GM19455 (cell line): ENCODE data around the gene RUNX3.

Source experiments
- ATAC-seq: cut with Tn5 transposase; IDR thresholded peaks from one replicate; pipeline ENCODE4 v1.9.1; 2021; ENCODE audit not compliant: unreplicated experiment

The RUNX3 gene

DNA sequence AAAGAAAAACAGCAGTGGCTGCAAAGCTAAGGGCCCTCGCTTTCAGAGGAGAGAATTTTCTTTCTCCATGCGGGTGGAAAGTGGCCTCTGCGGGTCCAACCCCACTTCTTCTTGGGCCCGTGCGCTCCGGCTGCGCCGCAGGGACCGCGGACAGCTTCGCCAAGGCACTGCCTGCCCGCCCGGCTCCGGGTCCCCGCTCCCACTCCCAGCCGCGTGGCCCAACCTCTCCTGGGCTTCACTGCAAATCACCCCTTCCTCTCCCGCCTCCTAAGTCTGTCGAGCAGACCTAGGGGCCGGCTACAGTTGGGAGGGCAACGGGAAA is 1.0 kb upstream of the RUNX3 start:
- no peak for ATAC-seq

DNA sequence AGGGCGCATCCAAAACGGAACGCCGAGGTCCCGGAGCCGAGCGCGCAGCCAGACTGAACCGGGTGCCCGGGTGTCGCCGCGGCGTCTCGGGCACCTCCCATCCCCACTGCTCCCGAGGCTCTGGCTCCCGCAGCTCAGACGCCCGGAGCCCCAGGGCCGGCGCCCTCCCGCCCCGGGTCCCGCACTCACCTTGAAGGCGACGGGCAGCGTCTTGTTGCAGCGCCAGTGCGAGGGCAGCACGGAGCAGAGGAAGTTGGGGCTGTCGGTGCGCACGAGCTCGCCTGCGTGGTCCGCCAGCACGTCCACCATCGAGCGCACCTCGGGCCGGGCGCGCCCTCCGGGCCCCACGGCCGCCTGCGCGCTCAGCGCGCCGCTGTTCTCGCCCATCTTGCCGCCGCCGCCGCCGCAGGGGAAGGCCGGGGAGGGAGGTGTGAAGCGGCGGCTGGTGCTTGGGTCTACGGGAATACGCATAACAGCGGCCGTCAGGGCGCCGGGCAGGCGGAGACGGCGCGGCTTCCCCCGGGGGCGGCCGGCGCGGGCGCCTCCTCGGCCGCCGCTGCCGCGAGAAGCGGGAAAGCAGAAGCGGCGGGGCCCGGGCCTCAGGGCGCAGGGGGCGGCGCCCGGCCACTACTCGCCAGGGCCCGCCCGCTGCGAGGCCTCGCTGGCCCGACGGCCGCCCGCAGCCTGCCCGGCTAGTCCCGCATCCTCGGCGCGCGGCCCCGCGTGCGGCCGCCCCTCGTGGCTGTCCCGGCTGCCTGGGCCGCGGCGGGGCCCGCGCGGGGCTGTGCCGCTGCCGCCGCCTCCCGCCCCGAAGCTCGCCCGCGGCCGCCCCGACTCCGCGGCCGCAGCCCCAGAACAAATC is 447 bp downstream of the RUNX3 start:
- ATAC-seq = peak; percentile 9

- peak; percentile 6 for ATAC-seq
Measured at GRCh38 chr1:24928689-24929397, 1.2 kb downstream of the RUNX3 start.

GRCh38 chr1:24927988-24928688 is 1.9 kb downstream of the RUNX3 start:
- ATAC-seq = no peak

DNA sequence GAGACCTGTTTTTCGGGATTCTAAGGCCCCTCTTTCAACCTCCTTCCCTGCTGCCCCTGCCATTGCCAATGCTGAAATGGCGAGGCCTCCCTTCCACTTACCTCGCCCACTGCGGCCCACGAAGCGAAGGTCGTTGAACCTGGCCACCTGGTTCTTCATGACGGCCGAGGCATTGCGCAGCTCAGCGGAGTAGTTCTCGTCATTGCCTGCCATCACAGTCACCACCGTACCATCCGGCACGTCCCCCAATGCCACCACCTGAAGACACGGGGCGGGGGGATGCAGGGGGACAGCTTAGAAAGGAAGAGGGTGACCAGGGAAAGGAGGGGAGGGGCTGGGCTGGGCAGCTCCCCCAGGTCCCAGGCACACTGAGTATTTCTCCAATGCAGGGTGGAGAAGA is 2.6 kb downstream of the RUNX3 start:
- ATAC-seq = no peak

DNA sequence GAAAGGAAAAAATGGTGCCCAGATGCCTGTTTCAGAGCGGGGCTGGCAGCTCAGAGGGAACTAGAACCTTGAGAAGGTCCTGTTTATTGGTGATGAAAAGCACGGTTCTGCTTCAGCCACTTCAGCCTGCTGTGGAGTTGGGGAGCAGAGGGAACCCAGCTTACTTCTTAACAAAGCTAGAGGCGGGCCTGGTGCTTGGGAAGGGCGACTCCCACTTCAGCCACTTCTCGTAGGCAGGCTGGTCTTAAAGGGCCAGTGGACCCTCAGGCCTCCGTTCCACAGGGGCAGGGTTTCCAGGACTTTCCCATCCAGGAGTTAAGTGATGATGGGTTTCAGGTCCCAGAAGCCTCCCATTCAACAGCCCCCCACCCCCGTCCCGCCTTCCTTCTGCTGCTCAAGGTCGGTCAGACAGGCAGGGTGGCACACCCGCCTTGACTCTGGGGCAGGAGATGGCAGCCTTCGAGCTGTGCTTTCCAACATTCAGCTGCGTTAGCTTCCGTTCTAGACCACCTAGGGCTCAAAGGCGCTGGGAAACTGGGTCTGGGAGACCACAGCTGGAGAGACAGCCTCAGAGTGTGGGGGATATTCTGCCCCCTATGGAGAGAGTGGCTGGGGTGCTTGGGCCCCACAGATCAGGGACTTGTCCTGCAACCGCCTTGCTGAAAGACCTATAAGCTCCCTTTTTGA is 3.4 kb downstream of the RUNX3 start:
- ATAC-seq = no peak

GRCh38 chr1:24925963-24926362 is 4.1 kb downstream of the RUNX3 start:
- ATAC-seq = no peak

DNA sequence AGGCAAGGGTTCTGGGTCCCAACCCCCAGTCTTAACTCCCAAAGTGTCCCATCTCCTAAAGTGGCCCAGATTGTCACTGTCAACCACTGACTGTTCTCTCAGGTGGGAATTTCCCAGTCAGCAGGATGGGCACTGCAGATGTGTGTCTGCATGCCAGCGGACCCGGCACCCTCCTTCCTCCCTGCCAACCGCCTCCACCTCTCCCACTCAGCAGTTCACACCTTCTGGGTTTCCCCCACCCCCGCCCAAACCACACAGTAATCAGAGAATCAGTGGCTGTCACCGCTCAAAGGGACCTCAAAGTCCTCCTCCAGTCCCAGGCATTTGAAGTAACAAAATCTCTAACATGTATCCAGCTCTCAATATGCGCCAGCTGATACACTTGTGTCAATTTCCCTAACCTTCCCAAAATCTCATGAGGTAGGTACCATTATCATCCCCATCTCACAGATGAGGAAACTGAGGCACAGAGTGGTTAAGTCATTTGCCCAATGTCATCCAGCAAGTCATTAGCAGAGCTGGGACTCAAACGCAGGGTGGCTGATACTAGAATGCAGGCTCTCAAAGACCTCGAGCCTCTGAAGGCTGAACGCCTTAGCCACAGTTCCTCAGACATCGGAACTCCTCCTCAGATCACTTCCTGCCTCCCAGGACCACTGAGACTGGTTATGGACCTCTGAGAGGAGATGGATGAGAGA is 4.8 kb downstream of the RUNX3 start:
- ATAC-seq = no peak

- no peak for ATAC-seq
Measured at GRCh38 chr1:24923485-24924113, 6.5 kb downstream of the RUNX3 start.

DNA sequence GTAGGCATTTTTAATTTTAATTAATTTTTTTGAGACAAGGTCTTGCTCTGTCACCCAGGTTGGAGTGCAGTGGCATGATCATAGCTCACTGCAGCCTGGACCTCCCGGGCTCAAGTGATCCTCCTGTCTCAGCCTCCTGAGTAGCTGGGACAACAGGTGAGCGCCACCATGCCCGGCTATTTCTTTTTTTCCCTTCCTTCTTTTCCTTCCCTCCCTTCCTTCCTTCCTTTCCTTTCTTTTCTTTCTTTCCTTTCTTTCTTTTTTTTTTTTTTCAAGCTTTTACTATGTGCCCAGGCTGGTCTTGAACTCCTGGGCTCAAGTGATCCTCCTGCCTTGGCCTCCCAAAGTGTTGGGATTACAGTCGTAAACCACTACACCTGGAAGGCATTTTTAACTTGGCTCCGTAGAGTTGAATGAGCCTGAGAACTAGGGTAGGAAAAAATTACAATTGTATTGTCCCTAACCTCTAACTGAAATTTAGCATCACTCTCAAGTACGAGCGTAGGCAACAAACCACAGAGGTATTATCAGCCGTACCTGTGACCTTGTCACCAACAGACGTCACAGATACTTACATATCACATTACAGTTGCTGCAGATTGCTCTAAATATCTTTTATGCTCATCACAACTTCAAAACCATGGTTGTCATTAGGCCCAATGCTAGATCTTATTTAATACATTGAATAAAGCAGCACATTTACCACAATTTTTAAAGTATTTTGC is 8.0 kb downstream of the RUNX3 start:
- no peak for ATAC-seq

GRCh38 chr1:24921412-24921811 is 8.7 kb downstream of the RUNX3 start:
- ATAC-seq = no peak

- ATAC-seq = no peak
Measured at GRCh38 chr1:24920533-24920925, 9.5 kb downstream of the RUNX3 start.

- ATAC-seq = no peak
Measured at GRCh38 chr1:24919791-24920532, 10.1 kb downstream of the RUNX3 start.

GRCh38 chr1:24918995-24919605 is 11.0 kb downstream of the RUNX3 start:
- no peak for ATAC-seq

GRCh38 chr1:24918370-24918769 is 11.7 kb downstream of the RUNX3 start:
- ATAC-seq = no peak

DNA sequence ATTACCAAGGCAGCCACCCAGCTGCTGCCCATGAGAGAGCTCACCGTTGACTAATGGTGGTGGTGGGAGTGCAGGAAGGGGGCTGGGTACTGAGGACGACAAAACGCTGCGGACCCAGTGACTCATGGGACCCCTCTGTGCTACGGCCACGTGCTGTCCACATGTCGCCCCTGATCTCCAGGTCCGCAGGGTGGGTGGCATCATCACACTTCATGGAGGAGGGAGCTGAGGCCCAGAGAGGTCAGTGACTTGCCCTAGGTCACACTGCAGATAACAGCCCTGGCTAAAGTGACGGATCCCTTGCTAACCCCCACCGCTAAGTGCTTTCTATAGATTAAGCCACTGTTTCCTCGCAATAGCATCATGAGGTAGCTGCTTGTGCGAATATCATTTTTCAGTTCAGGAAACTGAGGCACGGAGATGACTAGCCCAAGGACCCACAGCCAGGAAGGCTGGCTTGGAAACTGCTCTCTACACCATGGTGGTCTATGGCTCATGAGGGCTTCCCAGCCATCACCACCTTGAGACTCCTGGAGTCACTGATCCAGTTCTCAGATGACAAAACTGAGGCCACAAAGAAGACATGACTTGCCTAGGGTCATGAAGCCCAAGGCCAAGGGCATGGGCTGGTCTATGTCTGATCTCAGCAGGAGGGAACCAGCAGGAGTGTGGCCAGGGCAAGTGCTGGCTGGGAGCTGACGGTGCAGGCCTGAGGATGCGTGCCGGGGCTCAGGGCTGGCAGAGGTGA is 12.6 kb downstream of the RUNX3 start:
- ATAC-seq = no peak

- ATAC-seq = no peak
Measured at GRCh38 chr1:24915816-24916602, 14.1 kb downstream of the RUNX3 start.
